Muscle layer of colon (tissue), 2 donors: ENCODE results near the gene EPB41L4B.

ENCODE experiments used
- H3K27ac ChIP-seq: one replicate; pipeline ENCODE4 v1.7.0; 2013; ENCODE audit warnings: low read depth, mild to moderate bottlenecking, low read length, moderate library complexity
- H3K27me3 ChIP-seq, 2 donors: one replicate each; pipeline ENCODE4 v1.7.0; 2013; ENCODE audit warnings: low read length in 2 of 2, mild to moderate bottlenecking in 2 of 2; ENCODE audit not compliant: insufficient read depth in 2 of 2, control insufficient read depth in 1 of 2
- H3K36me3 ChIP-seq: one replicate; pipeline ENCODE4 v1.7.0; 2013; ENCODE audit warnings: mild to moderate bottlenecking, low read length; ENCODE audit not compliant: insufficient read depth
- H3K4me1 ChIP-seq: one replicate; pipeline ENCODE4 v1.7.0; 2013; ENCODE audit warnings: mild to moderate bottlenecking, low read length; ENCODE audit not compliant: insufficient read depth
- H3K4me3 ChIP-seq, 2 donors: one replicate each; pipeline ENCODE4 v1.7.0; 2013; ENCODE audit warnings: low read length in 2 of 2, low read depth in 1 of 2, mild to moderate bottlenecking in 1 of 2, moderate library complexity in 1 of 2
- H3K9ac ChIP-seq: one replicate; pipeline ENCODE4 v1.7.0; 2013; ENCODE audit warnings: low read length
- H3K9me3 ChIP-seq: one replicate; pipeline ENCODE4 v1.7.0; 2013; ENCODE audit warnings: mild to moderate bottlenecking, low read length
- donor health status: abdominal sarcoma.
- donor health status: Adenocarcinoma of cecum.

The EPB41L4B gene

GRCh38 chr9:109190151-109190550 lies 130.7 kb downstream of the EPB41L4B start:
- no peaks in the 10 kb centered on the region for H3K9me3 ChIP-seq
- no peak overlapping the region for H3K9ac ChIP-seq
- no peak overlapping the region for H3K27ac ChIP-seq
- H3K27me3 ChIP-seq: no peaks in the 10 kb centered on the region
- no peak overlapping the region for H3K4me3 ChIP-seq
- no peaks in the 10 kb centered on the region for H3K36me3 ChIP-seq
- no peaks in the 10 kb centered on the region for H3K4me1 ChIP-seq

GRCh38 chr9:109186857-109187520 lies 133.9 kb downstream of the EPB41L4B start:
- no peaks in the 10 kb centered on the region for H3K27me3 ChIP-seq
- no peaks in the 10 kb centered on the region for H3K36me3 ChIP-seq
- no peak overlapping the region for H3K27ac ChIP-seq
- H3K4me1 ChIP-seq: no peaks in the 10 kb centered on the region
- H3K9me3 ChIP-seq: no peaks in the 10 kb centered on the region
- H3K9ac ChIP-seq: no peak overlapping the region
- H3K4me3 ChIP-seq: no peak overlapping the region

GRCh38 chr9:109182940-109183798 lies 137.7 kb downstream of the EPB41L4B start:
- no peak overlapping the region for H3K9ac ChIP-seq
- no peaks in the 10 kb centered on the region for H3K36me3 ChIP-seq
- H3K9me3 ChIP-seq: no peaks in the 10 kb centered on the region
- no peak overlapping the region for H3K4me3 ChIP-seq
- H3K27ac ChIP-seq: no peak overlapping the region
- H3K27me3 ChIP-seq: no peaks in the 10 kb centered on the region
- H3K4me1 ChIP-seq: no peaks in the 10 kb centered on the region

- no peak overlapping the region for H3K9ac ChIP-seq
Measured at GRCh38 chr9:109182550-109182939, 138.3 kb downstream of the EPB41L4B start.

GRCh38 chr9:109181284-109181683 lies 139.6 kb downstream of the EPB41L4B start:
- H3K4me3 ChIP-seq: no peak overlapping the region
- H3K27ac ChIP-seq: no peak overlapping the region
- no peaks in the 10 kb centered on the region for H3K27me3 ChIP-seq
- H3K9me3 ChIP-seq: no peaks in the 10 kb centered on the region
- H3K36me3 ChIP-seq: no peaks in the 10 kb centered on the region
- H3K4me1 ChIP-seq: no peaks in the 10 kb centered on the region
- no peak overlapping the region for H3K9ac ChIP-seq

More at GRCh38 chr9:109182550-109182939, 138.3 kb downstream of the EPB41L4B start:
- no peak overlapping the region for H3K27ac ChIP-seq
- no peaks in the 10 kb centered on the region for H3K27me3 ChIP-seq
- no peaks in the 10 kb centered on the region for H3K36me3 ChIP-seq
- H3K4me1 ChIP-seq: no peaks in the 10 kb centered on the region
- H3K4me3 ChIP-seq: no peak overlapping the region
- H3K9me3 ChIP-seq: no peaks in the 10 kb centered on the region

- Histone ChIP-seq H3K27me3 (no peaks in the 10 kb centered on the region), H3K27ac (no peak overlapping the region), H3K4me1 (no peaks in the 10 kb centered on the region), H3K9ac (no peak overlapping the region), H3K36me3 (no peaks in the 10 kb centered on the region), H3K4me3 (no peak overlapping the region), H3K9me3 (no peaks in the 10 kb centered on the region)
Measured at GRCh38 chr9:109179801-109180523, 140.9 kb downstream of the EPB41L4B start.

- Histone ChIP-seq H3K9ac (no peak overlapping the region), H3K4me3 (no peak overlapping the region), H3K27me3 (no peaks in the 10 kb centered on the region), H3K9me3 (no peaks in the 10 kb centered on the region), H3K27ac (no peak overlapping the region), H3K36me3 (no peaks in the 10 kb centered on the region), H3K4me1 (no peaks in the 10 kb centered on the region)
Measured at GRCh38 chr9:109176963-109177362, 143.9 kb downstream of the EPB41L4B start.

GRCh38 chr9:109176386-109176785 lies 144.5 kb downstream of the EPB41L4B start:
- Histone ChIP-seq H3K9me3 (no peaks in the 10 kb centered on the region), H3K4me1 (no peaks in the 10 kb centered on the region), H3K36me3 (no peaks in the 10 kb centered on the region), H3K27me3 (no peaks in the 10 kb centered on the region), H3K27ac (no peak overlapping the region), H3K4me3 (no peak overlapping the region), H3K9ac (no peak overlapping the region)

- H3K9ac ChIP-seq: no peak overlapping the region
- H3K9me3 ChIP-seq: no peaks in the 10 kb centered on the region
- H3K4me3 ChIP-seq: no peak overlapping the region
- H3K4me1 ChIP-seq: no peaks in the 10 kb centered on the region
- H3K36me3 ChIP-seq: no peaks in the 10 kb centered on the region
- no peaks in the 10 kb centered on the region for H3K27me3 ChIP-seq
- no peak overlapping the region for H3K27ac ChIP-seq
Measured at GRCh38 chr9:109172935-109173334, 147.9 kb downstream of the EPB41L4B start.

GRCh38 chr9:109171926-109172325 lies 148.9 kb downstream of the EPB41L4B start:
- H3K4me3 ChIP-seq: no peak overlapping the region
- H3K27me3 ChIP-seq: peaks cover 0 to 3% of the 10 kb centered on the region in 2 donors
- H3K36me3 ChIP-seq: no peaks in the 10 kb centered on the region
- H3K9me3 ChIP-seq: no peaks in the 10 kb centered on the region
- H3K4me1 ChIP-seq: no peaks in the 10 kb centered on the region
- no peak overlapping the region for H3K27ac ChIP-seq
- no peak overlapping the region for H3K9ac ChIP-seq

- H3K27me3 ChIP-seq: peaks cover 0 to 3% of the 10 kb centered on the region in 2 donors
- H3K36me3 ChIP-seq: no peaks in the 10 kb centered on the region
- H3K9ac ChIP-seq: no peak overlapping the region
- no peak overlapping the region for H3K4me3 ChIP-seq
- no peak overlapping the region for H3K27ac ChIP-seq
- H3K4me1 ChIP-seq: no peaks in the 10 kb centered on the region
- H3K9me3 ChIP-seq: no peaks in the 10 kb centered on the region
Measured at GRCh38 chr9:109168170-109168569, 152.7 kb downstream of the EPB41L4B start.
